K562 (cell line): ENCODE results near the gene ICA1L. TPM values are rescaled to one million over a fixed set of nuclear protein-coding genes. Genes with fewer than 3 reads are reported as not detected.
"Not testable (repeated sequence)": the region's sequence is repeated elsewhere in the genome, so short reads cannot be mapped to it uniquely, and the experiment has no call there.

Experiments used
- ATAC-seq: fragments of 200-7000 bp; cut with Tn5 transposase; 3 replicates; pipeline ENCODE4 v1.9.1; 2020; ENCODE audit warnings: moderate library complexity
- BruUV-seq: library from RNA; stranded (reverse); fragments of 400-500 nt; replicated peaks from 2 replicates; lab custom pipeline; 2021; lab: Mats Ljungman, UMichigan
- CTCF ChIA-PET: fragments of 300-600 bp; formaldehyde crosslinking; extraction: SDS; loops from one replicate; lab custom pipeline; 2021; ENCODE audit warnings: low intra/inter-chr PET ratio; lab: Yijun Ruan, JAX
- POLR2A ChIA-PET: fragments of 300-600, 350-650 bp; sonication (Branson Sonifier 250); formaldehyde crosslinking; extraction: SDS; loops from one replicate; lab custom pipeline; 2021; ENCODE audit warnings: antibody characterized with exemption, inconsistent platforms; lab: Yijun Ruan, JAX
- DNase-seq, 4 experiments: peaks; one replicate each; pipeline versions ENCODE4 v3.0.0 to v3.0.0-alpha.2; 2011 to 2018; ENCODE audit warnings: low spot score in 3 of 4, mixed read lengths in 3 of 4; ENCODE audit errors: extremely low read depth in 1 of 4
- FAIRE-seq: peaks from 2 replicates; lab custom pipeline; 2011; peaks lifted over from hg19 to GRCh38; lab: Jason Lieb, UNC
- H2AFZ ChIP-seq: 2 replicates; pipeline ENCODE4 v1.6.0; 2011; ENCODE audit warnings: low read depth, low read length, control low read depth, inconsistent platforms
- H3K27ac ChIP-seq: fragments of 200-600 bp; 3 replicates; pipeline ENCODE4 v1.8.0; 2011; ENCODE audit warnings: low read depth, mild to moderate bottlenecking, control low read depth, inconsistent platforms, low read length, moderate library complexity, mixed read lengths; ENCODE audit errors: extremely low read depth
- H3K27me3 ChIP-seq, 2 experiments: fragments of 300-600 bp in 1 of 2; 2 replicates in 1 of 2; 3 replicates in 1 of 2; pipeline versions ENCODE4 v1.6.0 to v1.8.0; 2011; ENCODE audit warnings: inconsistent platforms in 2 of 2, low read length in 2 of 2, mild to moderate bottlenecking in 1 of 2, mixed read lengths in 1 of 2, moderate library complexity in 1 of 2; ENCODE audit not compliant: control insufficient read depth in 2 of 2, insufficient read depth in 2 of 2
- H3K36me3 ChIP-seq: fragments of 300-600 bp; 3 replicates; pipeline ENCODE4 v1.8.0; 2011; ENCODE audit warnings: mild to moderate bottlenecking, low read length, inconsistent platforms; ENCODE audit not compliant: control insufficient read depth, insufficient read depth
- H3K4me1 ChIP-seq, 2 experiments: fragments of 200-600 bp in 1 of 2; replicated peaks in 1 of 2; 2 replicates in 1 of 2; 3 replicates in 1 of 2; pipeline versions ENCODE4 v1.5.1 to v1.8.0; 2011; ENCODE audit warnings: inconsistent platforms in 2 of 2, low read length in 2 of 2, mild to moderate bottlenecking in 1 of 2, mixed read lengths in 1 of 2, moderate library complexity in 1 of 2; ENCODE audit not compliant: control insufficient read depth in 2 of 2, insufficient read depth in 2 of 2
- H3K4me2 ChIP-seq: 2 replicates; pipeline ENCODE4 v1.6.1; 2011; ENCODE audit warnings: low read length, control low read depth, inconsistent platforms, mixed read lengths; ENCODE audit not compliant: insufficient read depth
- H3K4me3 ChIP-seq: fragments of 200-600 bp; sonication (generic), shearing (Covaris generic); 2 replicates; pipeline ENCODE4 v1.5.1; 2016; ENCODE audit warnings: control low read depth, inconsistent platforms
- H3K79me2 ChIP-seq: fragments of 200-600 bp; 3 replicates; pipeline ENCODE4 v1.8.0; 2011; ENCODE audit warnings: low read length, inconsistent platforms; ENCODE audit not compliant: control insufficient read depth, insufficient read depth
- H3K9ac ChIP-seq, 2 experiments: 2 replicates each; pipeline versions ENCODE4 v1.6.0 to v1.6.1; 2011; ENCODE audit warnings: low read depth in 2 of 2, low read length in 2 of 2, control low read depth in 1 of 2, inconsistent platforms in 1 of 2, mild to moderate bottlenecking in 1 of 2, mixed read lengths in 1 of 2; ENCODE audit not compliant: insufficient read depth in 1 of 2
- H3K9me1 ChIP-seq: one replicate; pipeline ENCODE4 v1.6.0; 2011; ENCODE audit warnings: inconsistent platforms, mild to moderate bottlenecking, low read length, moderate library complexity; ENCODE audit not compliant: control insufficient read depth, insufficient read depth
- H3K9me3 ChIP-seq: replicated peaks from 2 replicates; pipeline ENCODE4 v1.5.1; 2011; ENCODE audit warnings: low read depth, low read length, inconsistent platforms; ENCODE audit not compliant: control insufficient read depth, insufficient read depth
- H4K20me1 ChIP-seq: replicated peaks from 2 replicates; pipeline ENCODE4 v1.6.1; 2011; ENCODE audit warnings: low read length, inconsistent platforms, mixed read lengths; ENCODE audit not compliant: control insufficient read depth, insufficient read depth
- BCOR ChIP-seq: fragments of 450-650 bp; IDR thresholded peaks from 2 replicates; pipeline ENCODE4 v1.6.1; 2016
- L3MBTL2 ChIP-seq: fragments of 450-650 bp; IDR thresholded peaks from 2 replicates; pipeline ENCODE4 v1.6.1; 2016; ENCODE audit warnings: mild to moderate bottlenecking, moderate library complexity
- NR4A1 ChIP-seq, 2 experiments: fragments of 250-450 bp in 1 of 2; fragments of 450-650 bp in 1 of 2; sonication (Bioruptor Pico) in 1 of 2; IDR thresholded peaks; 2 replicates each; pipeline versions ENCODE4 v1.4.0 to v1.6.1; 2016 to 2020; ENCODE audit warnings: mild to moderate bottlenecking in 2 of 2, missing compliant biosample characterization in 1 of 2, missing genetic modification characterization in 1 of 2, moderate library complexity in 1 of 2
- POU5F1 ChIP-seq: fragments of 150-350 bp; IDR thresholded peaks from 2 replicates; pipeline ENCODE4 v1.6.1; 2014; ENCODE audit warnings: borderline replicate concordance, low read length, low read depth, mild to moderate bottlenecking; ENCODE audit not compliant: partially characterized antibody
- PYGO2 ChIP-seq: fragments of 450-650 bp; IDR thresholded peaks from 2 replicates; pipeline ENCODE4 v1.6.1; 2016; ENCODE audit warnings: mild to moderate bottlenecking, missing genetic modification characterization, moderate library complexity, missing compliant biosample characterization
- RBM25 ChIP-seq: fragments of 200-400 bp; formaldehyde crosslinking; IDR thresholded peaks from 2 replicates; pipeline ENCODE4 v1.6.1; 2018; ENCODE audit warnings: low read length, low read depth, moderate library complexity; ENCODE audit not compliant: severe bottlenecking
- SMARCA4 ChIP-seq: fragments of 450-650 bp; IDR thresholded peaks from 2 replicates; pipeline ENCODE4 v1.6.1; 2016
- ZNF146 ChIP-seq: IDR thresholded peaks from one replicate; pipeline ENCODE4 v1.6.1; 2018; ENCODE audit warnings: missing compliant biosample characterization; ENCODE audit not compliant: unreplicated experiment
- WGBS: fragments of 100-300 bp; shearing (Covaris generic); methylation state at CpG from one replicate; pipeline ENCODE4 v1.1.6; 2016; ENCODE audit warnings: low coverage, mixed read lengths; ENCODE audit not compliant: insufficient coverage; ENCODE audit errors: missing lambda C conversion rate; 5-methylcytosine and 5-hydroxymethylcytosine counted together
- in situ Hi-C: fragments of 300-500 bp; cut with MboI; formaldehyde crosslinking; loops from 4 replicates; pipeline ENCODE4 v1.15.0; 2018; ENCODE audit warnings: inconsistent platforms, mixed read lengths
- intact Hi-C: fragments of 100-400 bp; cut with micrococcal nuclease; formaldehyde crosslinking; loops from 2 replicates; pipeline ENCODE4 v1.14.2; 2022
- polyA plus RNA-seq, 8 experiments: library from polyadenylated mRNA; depleted of rRNA in 4 of 8; stranded (reverse) in 5 of 8; unstranded in 3 of 8; fragments of >200 nt; fragmentation: Nextera tagmentation in 2 of 8; fragmentation: Illumina TruSeq in 1 of 8; extraction: Ambion mirVana in 2 of 8; extraction: Trizol in 1 of 8; gene quantifications; 2 replicates each; pipeline versions ENCODE4 v1.2.1 to v1.2.3, GENCODE V29; 2011 to 2014; ENCODE audit warnings: inconsistent platforms in 1 of 8, missing spikeins in 1 of 8
- total RNA-seq, 7 experiments: library from RNA; depleted of rRNA in 6 of 7; stranded (reverse); fragments of >200 nt in 6 of 7; fragmentation: Illumina TruSeq in 2 of 7; extraction: Trizol in 2 of 7; gene quantifications; 2 replicates each; pipeline versions ENCODE4 v1.2.1 to v1.2.3, GENCODE V29; 2011 to 2021; ENCODE audit warnings: low replicate concordance in 1 of 7
- TF ChIP-seq, protein P1 (sequence below): sonication (generic); formaldehyde crosslinking; IDR thresholded peaks from 2 replicates; pipeline ENCODE4 v1.8.0; 2022; ENCODE audit warnings: mild to moderate bottlenecking, missing genetic modification reagents

Gene ICA1L
- total and polyA plus RNA-seq, 9 of the 15 experiments (the other 6 are each of a cell fraction or from before 2014, with no cell fraction given): 0.57 to 1.7 (median 1.1) TPM

DNA sequence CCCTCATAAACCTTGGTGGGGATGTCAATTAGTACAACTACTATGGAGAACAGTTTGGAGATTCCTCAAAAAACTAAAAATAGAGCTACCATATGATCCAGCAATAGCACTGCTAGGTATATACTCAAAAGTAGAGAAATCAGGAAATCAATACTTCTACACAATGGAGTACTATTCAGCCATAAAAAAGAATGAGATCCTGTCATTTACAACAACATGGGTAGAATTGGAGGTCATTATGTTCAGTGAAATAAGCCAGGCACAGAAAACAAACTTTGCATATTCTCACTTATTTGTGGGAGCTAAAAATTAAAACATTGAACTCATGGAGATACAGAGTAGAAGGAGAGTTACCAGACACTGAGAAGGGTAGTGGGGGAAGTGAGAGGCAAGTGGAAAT lies 33.9 kb upstream of the ICA1L start:
- DNase-seq, H4K20me1 ChIP-seq, in situ Hi-C loops, H3K9ac ChIP-seq, ATAC-seq, CTCF ChIA-PET, H3K27me3 ChIP-seq, H3K4me3 ChIP-seq, H2AFZ ChIP-seq, intact Hi-C loops, H3K4me1 ChIP-seq, H3K9me3 ChIP-seq, POLR2A ChIA-PET, H3K9me1 ChIP-seq, H3K4me2 ChIP-seq, H3K27ac ChIP-seq: not testable (repeated sequence)
- Histone ChIP-seq H3K36me3 (peaks cover 66% of the 10 kb centered on the region), H3K79me2 (peaks cover 78% of the 10 kb centered on the region)
- peak; percentile 37 for FAIRE-seq
- peak; percentile 65 for TF ChIP-seq ZNF146
- 0 out of 2 replicates have a peak, but pooled peaks have one; percentile 24 for TF ChIP-seq BCOR
- TF ChIP-seq RBM25: peak; percentile 25
- TSS peak; percentile 0 for BruUV-seq

DNA sequence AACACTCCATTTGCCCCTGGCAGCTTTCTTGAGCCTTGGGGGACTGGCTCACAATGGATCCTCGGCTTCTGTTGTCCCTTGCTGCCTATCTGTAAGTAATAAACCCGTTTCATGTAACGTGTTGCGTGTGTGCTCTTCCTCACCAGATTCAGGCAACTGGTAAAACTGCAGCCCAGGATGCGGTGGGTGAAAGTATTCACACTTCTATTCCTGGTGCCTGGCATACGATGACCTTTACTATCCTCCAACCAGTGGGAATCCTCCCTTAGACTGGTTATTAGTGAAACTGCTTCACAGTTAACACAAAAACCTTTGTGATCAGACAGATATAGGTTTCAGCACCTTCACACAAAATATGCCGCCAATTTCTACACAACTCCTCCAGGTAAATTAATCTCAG lies 13.6 kb upstream of the ICA1L start:
- no peak for DNase-seq
- CTCF ChIA-PET: no interaction called here
- FAIRE-seq: no peak
- H3K27ac ChIP-seq: no peak overlapping the region
- H3K4me2 ChIP-seq: no peak overlapping the region
- H3K4me1 ChIP-seq: no peaks in the 10 kb centered on the region
- BruUV-seq: no TSS peak
- no peak for ATAC-seq
- H3K9ac ChIP-seq: no peak overlapping the region
- no peaks in the 10 kb centered on the region for H3K9me1 ChIP-seq
- no peaks in the 10 kb centered on the region for H3K9me3 ChIP-seq
- H3K79me2 ChIP-seq: no peaks in the 10 kb centered on the region
- H2AFZ ChIP-seq: no peak overlapping the region
- no peaks in the 10 kb centered on the region for H4K20me1 ChIP-seq
- WGBS: 95% methylated on average over 7 of the region's 7 CpGs
- in situ Hi-C loops: no loop called here
- TF ChIP-seq POU5F1: no peak
- TF ChIP-seq PYGO2 (tag): no peak
- TF ChIP-seq SMARCA4: no peak
- TF ChIP-seq, protein P1, sequence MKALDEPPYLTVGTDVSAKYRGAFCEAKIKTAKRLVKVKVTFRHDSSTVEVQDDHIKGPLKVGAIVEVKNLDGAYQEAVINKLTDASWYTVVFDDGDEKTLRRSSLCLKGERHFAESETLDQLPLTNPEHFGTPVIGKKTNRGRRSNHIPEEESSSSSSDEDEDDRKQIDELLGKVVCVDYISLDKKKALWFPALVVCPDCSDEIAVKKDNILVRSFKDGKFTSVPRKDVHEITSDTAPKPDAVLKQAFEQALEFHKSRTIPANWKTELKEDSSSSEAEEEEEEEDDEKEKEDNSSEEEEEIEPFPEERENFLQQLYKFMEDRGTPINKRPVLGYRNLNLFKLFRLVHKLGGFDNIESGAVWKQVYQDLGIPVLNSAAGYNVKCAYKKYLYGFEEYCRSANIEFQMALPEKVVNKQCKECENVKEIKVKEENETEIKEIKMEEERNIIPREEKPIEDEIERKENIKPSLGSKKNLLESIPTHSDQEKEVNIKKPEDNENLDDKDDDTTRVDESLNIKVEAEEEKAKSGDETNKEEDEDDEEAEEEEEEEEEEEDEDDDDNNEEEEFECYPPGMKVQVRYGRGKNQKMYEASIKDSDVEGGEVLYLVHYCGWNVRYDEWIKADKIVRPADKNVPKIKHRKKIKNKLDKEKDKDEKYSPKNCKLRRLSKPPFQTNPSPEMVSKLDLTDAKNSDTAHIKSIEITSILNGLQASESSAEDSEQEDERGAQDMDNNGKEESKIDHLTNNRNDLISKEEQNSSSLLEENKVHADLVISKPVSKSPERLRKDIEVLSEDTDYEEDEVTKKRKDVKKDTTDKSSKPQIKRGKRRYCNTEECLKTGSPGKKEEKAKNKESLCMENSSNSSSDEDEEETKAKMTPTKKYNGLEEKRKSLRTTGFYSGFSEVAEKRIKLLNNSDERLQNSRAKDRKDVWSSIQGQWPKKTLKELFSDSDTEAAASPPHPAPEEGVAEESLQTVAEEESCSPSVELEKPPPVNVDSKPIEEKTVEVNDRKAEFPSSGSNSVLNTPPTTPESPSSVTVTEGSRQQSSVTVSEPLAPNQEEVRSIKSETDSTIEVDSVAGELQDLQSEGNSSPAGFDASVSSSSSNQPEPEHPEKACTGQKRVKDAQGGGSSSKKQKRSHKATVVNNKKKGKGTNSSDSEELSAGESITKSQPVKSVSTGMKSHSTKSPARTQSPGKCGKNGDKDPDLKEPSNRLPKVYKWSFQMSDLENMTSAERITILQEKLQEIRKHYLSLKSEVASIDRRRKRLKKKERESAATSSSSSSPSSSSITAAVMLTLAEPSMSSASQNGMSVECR: no peak
- no peak for TF ChIP-seq L3MBTL2
- no peak for TF ChIP-seq NR4A1 (CRISPR knock-in tag; IDR thresholded peaks at IDR 0.05)
- TF ChIP-seq NR4A1 (tag; IDR thresholded peaks at IDR 0.05): no peak
- intact Hi-C loops: no loop called here
- peaks cover 85% of the 10 kb centered on the region; the same call in 2 of the 3 replicates for H3K36me3 ChIP-seq
- no peaks in the 10 kb centered on the region for H3K27me3 ChIP-seq
- POLR2A ChIA-PET: no interaction called here
- no peak overlapping the region for H3K4me3 ChIP-seq
